ENCODE data around the gene KERA.

DNA sequence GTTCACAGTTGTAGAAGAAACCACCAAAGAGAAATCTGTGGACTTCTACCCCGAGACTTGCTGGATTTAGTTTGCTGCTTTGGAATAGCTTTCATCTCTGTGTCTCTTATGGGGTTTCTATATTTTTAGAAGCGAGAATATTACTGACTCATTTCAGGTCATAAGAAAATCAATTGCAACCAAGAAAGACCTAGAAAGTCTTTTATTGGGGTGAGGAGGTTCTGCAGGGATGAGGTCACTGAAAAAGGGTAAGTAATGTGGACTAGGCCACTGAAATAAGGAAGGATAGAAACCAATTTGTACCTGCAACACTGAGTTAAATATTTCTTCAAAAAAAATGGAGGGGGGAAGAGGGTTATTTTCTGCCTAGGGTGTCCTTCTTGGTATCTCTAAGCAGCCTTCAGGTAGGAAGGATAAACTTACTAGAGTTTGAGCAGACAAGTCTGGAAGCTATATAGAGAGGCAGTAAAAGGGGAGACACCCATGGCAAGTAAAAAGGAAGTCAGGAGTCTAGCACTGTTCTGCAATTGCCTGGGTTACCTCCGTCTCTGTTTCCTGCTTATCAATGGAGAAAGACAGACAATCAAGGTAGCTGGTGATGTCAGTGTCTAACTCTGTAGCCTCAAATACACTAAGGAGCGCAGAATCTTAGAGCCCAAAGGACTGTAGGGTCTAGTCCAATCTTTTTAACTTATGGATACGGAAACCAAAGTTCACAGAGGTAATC lies 19.6 kb upstream of the KERA start:
- TF ChIP-seq, protein P1, sequence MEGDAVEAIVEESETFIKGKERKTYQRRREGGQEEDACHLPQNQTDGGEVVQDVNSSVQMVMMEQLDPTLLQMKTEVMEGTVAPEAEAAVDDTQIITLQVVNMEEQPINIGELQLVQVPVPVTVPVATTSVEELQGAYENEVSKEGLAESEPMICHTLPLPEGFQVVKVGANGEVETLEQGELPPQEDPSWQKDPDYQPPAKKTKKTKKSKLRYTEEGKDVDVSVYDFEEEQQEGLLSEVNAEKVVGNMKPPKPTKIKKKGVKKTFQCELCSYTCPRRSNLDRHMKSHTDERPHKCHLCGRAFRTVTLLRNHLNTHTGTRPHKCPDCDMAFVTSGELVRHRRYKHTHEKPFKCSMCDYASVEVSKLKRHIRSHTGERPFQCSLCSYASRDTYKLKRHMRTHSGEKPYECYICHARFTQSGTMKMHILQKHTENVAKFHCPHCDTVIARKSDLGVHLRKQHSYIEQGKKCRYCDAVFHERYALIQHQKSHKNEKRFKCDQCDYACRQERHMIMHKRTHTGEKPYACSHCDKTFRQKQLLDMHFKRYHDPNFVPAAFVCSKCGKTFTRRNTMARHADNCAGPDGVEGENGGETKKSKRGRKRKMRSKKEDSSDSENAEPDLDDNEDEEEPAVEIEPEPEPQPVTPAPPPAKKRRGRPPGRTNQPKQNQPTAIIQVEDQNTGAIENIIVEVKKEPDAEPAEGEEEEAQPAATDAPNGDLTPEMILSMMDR (optimal IDR thresholded peaks at IDR 0.05 in 1 of 3, IDR thresholded peaks at IDR 0.05 in 1 of 3, conservative IDR thresholded peaks at IDR 0.05 in 1 of 3; ENCODE audit: extremely low read depth in 1 of 3, insufficient read depth in 2 of 3, low read length in 3 of 3) = no peak
- no peak for TF ChIP-seq EZH2 (IDR thresholded peaks at IDR 0.05; ENCODE audit: low read length)
